Measurements from ENCODE around the gene SPOCK1.

DNA sequence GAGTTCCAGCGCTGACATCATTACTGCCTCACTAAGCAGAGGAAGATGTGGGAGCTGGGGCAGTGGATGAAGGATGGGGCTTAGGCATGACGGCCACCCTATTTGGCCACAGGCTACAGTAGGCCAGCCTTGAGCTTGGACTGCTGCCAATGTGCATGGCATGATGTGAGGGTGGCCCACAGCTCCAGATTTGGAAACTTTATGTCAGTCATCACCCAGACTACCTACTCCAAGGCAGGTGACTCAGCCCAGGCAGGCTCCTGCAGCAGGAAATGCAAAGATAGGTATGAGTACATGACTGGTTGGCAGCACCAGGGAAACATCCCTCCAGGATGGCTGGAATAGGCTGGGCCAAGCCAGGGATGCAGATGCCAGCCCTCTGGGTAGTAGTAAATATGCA is 303.6 kb downstream of the SPOCK1 start:
- TF ChIP-seq, protein P1, sequence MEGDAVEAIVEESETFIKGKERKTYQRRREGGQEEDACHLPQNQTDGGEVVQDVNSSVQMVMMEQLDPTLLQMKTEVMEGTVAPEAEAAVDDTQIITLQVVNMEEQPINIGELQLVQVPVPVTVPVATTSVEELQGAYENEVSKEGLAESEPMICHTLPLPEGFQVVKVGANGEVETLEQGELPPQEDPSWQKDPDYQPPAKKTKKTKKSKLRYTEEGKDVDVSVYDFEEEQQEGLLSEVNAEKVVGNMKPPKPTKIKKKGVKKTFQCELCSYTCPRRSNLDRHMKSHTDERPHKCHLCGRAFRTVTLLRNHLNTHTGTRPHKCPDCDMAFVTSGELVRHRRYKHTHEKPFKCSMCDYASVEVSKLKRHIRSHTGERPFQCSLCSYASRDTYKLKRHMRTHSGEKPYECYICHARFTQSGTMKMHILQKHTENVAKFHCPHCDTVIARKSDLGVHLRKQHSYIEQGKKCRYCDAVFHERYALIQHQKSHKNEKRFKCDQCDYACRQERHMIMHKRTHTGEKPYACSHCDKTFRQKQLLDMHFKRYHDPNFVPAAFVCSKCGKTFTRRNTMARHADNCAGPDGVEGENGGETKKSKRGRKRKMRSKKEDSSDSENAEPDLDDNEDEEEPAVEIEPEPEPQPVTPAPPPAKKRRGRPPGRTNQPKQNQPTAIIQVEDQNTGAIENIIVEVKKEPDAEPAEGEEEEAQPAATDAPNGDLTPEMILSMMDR (IDR thresholded peaks at IDR 0.05) = no peak
- TF ChIP-seq POLR2A (IDR thresholded peaks at IDR 0.05) = no peak

All from Peyer's patch (tissue), 4 donors.